OCI-LY1 (cell line): ENCODE measurements around the gene ABCA7.
A peak's percentile ranks its signal among the peaks of the same experiment; 100 is the strongest.

Experiments used
- H2AFZ ChIP-seq: fragments of 200-600 bp; sonication (generic), shearing (Covaris generic); 2 replicates; pipeline ENCODE4 v1.6.0; 2014; ENCODE audit warnings: antibody characterized with exemption, mild to moderate bottlenecking, low read length
- H3F3A ChIP-seq: fragments of 200-600 bp; sonication (generic), shearing (Covaris generic); 2 replicates; pipeline ENCODE4 v1.6.0; 2014; ENCODE audit warnings: mild to moderate bottlenecking, antibody characterized with exemption, low read length, moderate library complexity; ENCODE audit not compliant: insufficient read depth
- H3K27ac ChIP-seq: fragments of 200-600 bp; sonication (generic); 2 replicates; pipeline ENCODE4 v1.5.1; 2014; ENCODE audit warnings: low read length, mixed run types, mild to moderate bottlenecking, low read depth; ENCODE audit not compliant: poor library complexity, severe bottlenecking
- H3K27me3 ChIP-seq: fragments of 200-600 bp; sonication (generic); 2 replicates; pipeline ENCODE4 v1.6.0; 2014; ENCODE audit warnings: antibody characterized with exemption, mild to moderate bottlenecking, low read length, moderate library complexity; ENCODE audit not compliant: insufficient read depth
- H3K36me3 ChIP-seq: fragments of 200-600 bp; sonication (generic); 2 replicates; pipeline ENCODE4 v1.6.1; 2014; ENCODE audit warnings: mild to moderate bottlenecking, antibody characterized with exemption, low read length, moderate library complexity, mixed read lengths; ENCODE audit not compliant: insufficient read depth
- H3K4me1 ChIP-seq: fragments of 200-600 bp; sonication (generic); 2 replicates; pipeline ENCODE4 v1.5.1; 2014; ENCODE audit warnings: mild to moderate bottlenecking, low read length, moderate library complexity; ENCODE audit not compliant: insufficient read depth, severe bottlenecking
- H3K4me2 ChIP-seq: fragments of 200-600 bp; sonication (generic), shearing (Covaris generic); 2 replicates; pipeline ENCODE4 v1.6.1; 2014; ENCODE audit warnings: low read length
- H3K4me3 ChIP-seq: fragments of 200-600 bp; sonication (generic); 2 replicates; pipeline ENCODE4 v1.5.1; 2014; ENCODE audit warnings: low read length, low read depth, mild to moderate bottlenecking, mixed read lengths; ENCODE audit not compliant: poor library complexity, severe bottlenecking
- H3K79me2 ChIP-seq: fragments of 200-600 bp; shearing (Covaris generic); 2 replicates; pipeline ENCODE4 v1.6.1; 2016; ENCODE audit warnings: mixed run types, low read length, mixed read lengths; ENCODE audit not compliant: insufficient read depth
- H3K9ac ChIP-seq: fragments of 200-600 bp; sonication (generic), shearing (Covaris generic); 2 replicates; pipeline ENCODE4 v1.6.1; 2014; ENCODE audit warnings: mild to moderate bottlenecking, low read length, mixed read lengths
- H3K9me2 ChIP-seq: fragments of 200-600 bp; sonication (generic), shearing (Covaris generic); 2 replicates; pipeline ENCODE4 v1.6.1; 2014; ENCODE audit warnings: low read depth, mild to moderate bottlenecking, low read length, mixed read lengths
- H3K9me3 ChIP-seq: fragments of 200-600 bp; shearing (Covaris generic); 2 replicates; pipeline ENCODE4 v1.6.1; 2014; ENCODE audit warnings: low read length, mixed read lengths
- H4K20me1 ChIP-seq: fragments of 200-600 bp; sonication (generic), shearing (Covaris generic); 2 replicates; pipeline ENCODE4 v1.6.0; 2016; ENCODE audit warnings: mild to moderate bottlenecking, low read length; ENCODE audit not compliant: insufficient read depth
- CTCF ChIP-seq: fragments of 200-600 bp; sonication (generic), shearing (Covaris generic); IDR thresholded peaks from 2 replicates; pipeline ENCODE4 v1.5.1; 2017; ENCODE audit warnings: mild to moderate bottlenecking, antibody characterized with exemption, low read length, moderate library complexity, mixed read lengths
- EZH2 ChIP-seq: fragments of 200-600 bp; sonication (generic), shearing (Covaris generic); IDR thresholded peaks from 2 replicates; pipeline ENCODE4 v1.8.0; 2017; ENCODE audit warnings: borderline replicate concordance, mixed run types, mild to moderate bottlenecking, antibody characterized with exemption, low read length, moderate library complexity, mixed read lengths

ABCA7 gene

GRCh38 chr19:1074544-1075283 is 34.8 kb downstream of the ABCA7 start:
- H3K4me3 ChIP-seq, result peak overlapping the region; percentile 49
- no peaks in the 10 kb centered on the region for H3K79me2 ChIP-seq
- H3K4me1 ChIP-seq, result peaks cover 40% of the 10 kb centered on the region
- H3F3A ChIP-seq, result no peaks in the 10 kb centered on the region
- no peaks in the 10 kb centered on the region for H3K27me3 ChIP-seq
- H2AFZ ChIP-seq, result no peak overlapping the region
- H3K9ac ChIP-seq, result peak overlapping the region; percentile 46; the same call in 1 of the 2 replicates
- H3K4me2 ChIP-seq, result peak overlapping the region; percentile 65
- H4K20me1 ChIP-seq, result no peaks in the 10 kb centered on the region
- peak overlapping the region; percentile 88 for H3K27ac ChIP-seq
- H3K9me2 ChIP-seq, result no peaks in the 10 kb centered on the region
- no peak for TF ChIP-seq EZH2
- no peak for TF ChIP-seq CTCF
- H3K36me3 ChIP-seq, result peaks cover 50% of the 10 kb centered on the region
- no peaks in the 10 kb centered on the region for H3K9me3 ChIP-seq

GRCh38 chr19:1076046-1076386 is 36.1 kb downstream of the ABCA7 start:
- H4K20me1 ChIP-seq, result no peaks in the 10 kb centered on the region
- H3K9me3 ChIP-seq, result no peaks in the 10 kb centered on the region
- H3K36me3 ChIP-seq, result peaks cover 57% of the 10 kb centered on the region
- H3K79me2 ChIP-seq, result no peaks in the 10 kb centered on the region
- H2AFZ ChIP-seq, result no peak overlapping the region
- TF ChIP-seq CTCF (no peak), EZH2 (no peak)
- peak overlapping the region; percentile 88 for H3K27ac ChIP-seq
- no peaks in the 10 kb centered on the region for H3K27me3 ChIP-seq
- no peak overlapping the region for H3K4me2 ChIP-seq
- H3K9ac ChIP-seq, result no peak overlapping the region
- H3F3A ChIP-seq, result no peaks in the 10 kb centered on the region
- H3K4me3 ChIP-seq, result no peak overlapping the region
- H3K4me1 ChIP-seq, result peaks cover 37% of the 10 kb centered on the region
- H3K9me2 ChIP-seq, result no peaks in the 10 kb centered on the region

- H3K4me3 ChIP-seq, result peak overlapping the region; percentile 42
- no peaks in the 10 kb centered on the region for H4K20me1 ChIP-seq
- no peaks in the 10 kb centered on the region for H3K9me3 ChIP-seq
- peak overlapping the region; percentile 88 for H3K27ac ChIP-seq
- peaks cover 65% of the 10 kb centered on the region for H3K36me3 ChIP-seq
- peak overlapping the region; percentile 35; the same call in 1 of the 2 replicates for H3K9ac ChIP-seq
- H3K79me2 ChIP-seq, result no peaks in the 10 kb centered on the region
- H3K4me1 ChIP-seq, result peaks cover 37% of the 10 kb centered on the region
- H3K4me2 ChIP-seq, result peak overlapping the region; percentile 60
- no peaks in the 10 kb centered on the region for H3F3A ChIP-seq
- no peak overlapping the region for H2AFZ ChIP-seq
- TF ChIP-seq CTCF, result no peak
- TF ChIP-seq EZH2, result no peak
- no peaks in the 10 kb centered on the region for H3K27me3 ChIP-seq
- H3K9me2 ChIP-seq, result no peaks in the 10 kb centered on the region
Measured at GRCh38 chr19:1076951-1077350, 37.0 kb downstream of the ABCA7 start.
